HFFc6 (cell line): ENCODE measurements around the gene RAPH1. TPM values are rescaled to one million over a fixed set of nuclear protein-coding genes. Genes with fewer than 3 reads are reported as not detected.

Experiments used
- DNase-seq: peaks from one replicate; pipeline ENCODE4 v3.0.0-alpha.2; 2018
- H3K27ac Mint-ChIP-seq: 2 replicates; pipeline ENCODE4 v1.8.0; 2020; ENCODE audit warnings: mild to moderate bottlenecking, mixed read lengths
- H3K27me3 Mint-ChIP-seq: 2 replicates; pipeline ENCODE4 v1.8.0; 2021; ENCODE audit warnings: mild to moderate bottlenecking, moderate library complexity, mixed read lengths; ENCODE audit not compliant: insufficient read depth
- H3K36me3 Mint-ChIP-seq: 2 replicates; pipeline ENCODE4 v1.8.0; 2021; ENCODE audit warnings: low read depth, mixed read lengths
- H3K4me1 Mint-ChIP-seq: 2 replicates; pipeline ENCODE4 v1.8.0; 2020; ENCODE audit warnings: low read depth, mixed read lengths
- H3K4me3 Mint-ChIP-seq: 2 replicates; pipeline ENCODE4 v1.8.0; 2020; ENCODE audit warnings: mild to moderate bottlenecking, moderate library complexity, mixed read lengths
- H3K9me3 Mint-ChIP-seq: 2 replicates; pipeline ENCODE4 v1.8.0; 2020; ENCODE audit warnings: mild to moderate bottlenecking, mixed read lengths
- CTCF ChIP-seq: fragments of 200-600 bp; sonication (generic); IDR thresholded peaks from 2 replicates; pipeline ENCODE4 v1.5.0; 2021; ENCODE audit warnings: antibody characterized with exemption, mild to moderate bottlenecking
- total RNA-seq, 6 experiments: library from RNA; stranded (reverse); fragmentation: NEBNext Ultra II Directional; extraction: Animal tissue kit (Norgen Biotek cat#: 25700); gene quantifications; 2 replicates in 1 of 6; 3 replicates in 5 of 6; pipeline ENCODE4 v1.2.3, GENCODE V29; 2021

RAPH1 gene
- total RNA-seq, 6 experiments from 2014 or later = 40.9 to 49.5 (median 46.9) TPM

GRCh38 chr2:203492965-203493364 is 42.1 kb downstream of the RAPH1 start:
- Mint-ChIP-seq H3K4me3 (no peak overlapping the region; the same call in 1 of the 2 replicates), H3K9me3 (no peaks in the 10 kb centered on the region), H3K27ac (peak overlapping the region; percentile 58; the same call in 1 of the 2 replicates), H3K4me1 (peaks cover 24% of the 10 kb centered on the region), H3K36me3 (peaks cover 27% of the 10 kb centered on the region), H3K27me3 (no peaks in the 10 kb centered on the region)
- no peak for TF ChIP-seq CTCF
- DNase-seq = no peak

DNA sequence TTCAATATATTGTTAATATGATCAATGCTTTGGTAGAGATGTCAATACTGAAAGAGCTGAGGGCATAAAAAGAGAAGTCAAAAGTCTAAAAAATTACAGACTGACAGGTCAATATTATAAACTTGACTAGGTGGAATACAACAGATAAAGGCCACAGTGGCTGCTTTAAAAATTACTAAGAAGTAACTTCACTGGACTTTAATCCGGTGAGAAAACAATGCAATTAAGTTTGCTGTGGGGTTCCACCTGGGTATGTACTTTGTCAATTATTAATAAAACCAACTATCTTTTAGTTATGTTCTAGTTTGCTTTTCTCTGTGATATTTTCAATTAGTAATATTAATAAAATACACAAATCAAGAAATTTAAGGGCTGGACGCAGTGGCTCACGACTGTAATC is 44.7 kb downstream of the RAPH1 start:
- DNase-seq = no peak
- Mint-ChIP-seq H3K27me3 (0 out of 2 replicates have a peak, but pooled peaks cover 2% of the 10 kb centered on the region), H3K4me1 (peaks cover 21% of the 10 kb centered on the region), H3K27ac (no peak overlapping the region), H3K4me3 (no peak overlapping the region), H3K9me3 (no peaks in the 10 kb centered on the region), H3K36me3 (peaks cover 29% of the 10 kb centered on the region)
- no peak for TF ChIP-seq CTCF

- Mint-ChIP-seq H3K27ac (no peak overlapping the region), H3K4me1 (peaks cover 21% of the 10 kb centered on the region), H3K36me3 (peaks cover 25% of the 10 kb centered on the region), H3K27me3 (0 out of 2 replicates have a peak, but pooled peaks cover 2% of the 10 kb centered on the region), H3K9me3 (no peaks in the 10 kb centered on the region), H3K4me3 (no peak overlapping the region)
- no peak for TF ChIP-seq CTCF
- no peak for DNase-seq
Measured at GRCh38 chr2:203489531-203489930, 45.6 kb downstream of the RAPH1 start.

DNA sequence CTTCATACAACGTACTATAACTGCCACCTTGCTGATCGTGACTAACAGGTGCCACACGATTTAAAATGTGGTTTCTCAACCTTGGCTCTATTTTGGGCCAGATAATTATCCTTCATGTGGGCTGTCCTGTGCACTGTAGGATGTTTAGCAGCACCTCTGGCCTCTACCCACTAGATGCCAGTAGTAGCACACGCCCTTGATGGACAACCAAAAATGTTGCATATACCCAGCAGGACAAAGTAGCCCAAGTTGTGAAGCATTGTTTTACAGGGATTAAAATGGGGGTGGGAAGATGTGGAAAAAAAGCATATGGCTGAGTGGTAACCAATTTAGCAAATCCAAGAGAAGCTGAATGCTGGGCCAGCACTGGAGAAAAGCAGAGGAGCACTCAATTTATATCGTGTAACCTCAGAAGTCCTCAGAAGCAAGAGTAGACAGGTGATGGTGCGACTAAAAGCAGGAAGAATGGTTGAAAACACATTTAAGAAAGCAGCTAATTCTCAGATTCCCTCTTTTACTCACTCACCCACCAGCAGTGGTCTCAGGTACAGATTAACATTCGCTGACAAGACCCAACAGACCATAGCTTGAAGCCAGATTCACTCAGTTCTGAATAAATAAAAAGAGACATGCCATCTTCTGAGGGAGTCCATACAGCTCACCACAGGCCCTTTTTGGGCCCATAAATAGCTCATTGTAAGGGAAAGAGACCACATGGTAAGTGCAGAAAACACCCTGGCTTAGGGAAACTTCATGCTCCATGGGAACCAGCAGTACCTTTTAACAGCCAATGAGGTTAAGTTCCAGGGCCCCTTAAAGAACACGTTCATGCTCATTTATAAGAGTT is 50.6 kb downstream of the RAPH1 start:
- Mint-ChIP-seq H3K27ac (no peak overlapping the region), H3K27me3 (0 out of 2 replicates have a peak, but pooled peaks cover 2% of the 10 kb centered on the region), H3K36me3 (peaks cover 14% of the 10 kb centered on the region; the same call in 1 of the 2 replicates), H3K4me3 (no peak overlapping the region), H3K4me1 (peaks cover 4% of the 10 kb centered on the region; the same call in 1 of the 2 replicates), H3K9me3 (no peaks in the 10 kb centered on the region)
- peak; percentile 49 for DNase-seq
- peak; percentile 73 for TF ChIP-seq CTCF

- Mint-ChIP-seq H3K36me3 (peaks cover 6% of the 10 kb centered on the region; the same call in 1 of the 2 replicates), H3K27me3 (no peaks in the 10 kb centered on the region), H3K4me1 (peaks cover 10% of the 10 kb centered on the region), H3K9me3 (no peaks in the 10 kb centered on the region), H3K4me3 (no peak overlapping the region), H3K27ac (no peak overlapping the region)
- DNase-seq = no peak
- no peak for TF ChIP-seq CTCF
Measured at GRCh38 chr2:203480623-203481022, 54.5 kb downstream of the RAPH1 start.
